ENCODE data around the gene KCNQ1.

Gene KCNQ1

GRCh38 chr11:2762451-2762850 lies 317.6 kb downstream of the KCNQ1 start:
- DNase-seq (ENCODE audit: low spot score) = no peak

DNA sequence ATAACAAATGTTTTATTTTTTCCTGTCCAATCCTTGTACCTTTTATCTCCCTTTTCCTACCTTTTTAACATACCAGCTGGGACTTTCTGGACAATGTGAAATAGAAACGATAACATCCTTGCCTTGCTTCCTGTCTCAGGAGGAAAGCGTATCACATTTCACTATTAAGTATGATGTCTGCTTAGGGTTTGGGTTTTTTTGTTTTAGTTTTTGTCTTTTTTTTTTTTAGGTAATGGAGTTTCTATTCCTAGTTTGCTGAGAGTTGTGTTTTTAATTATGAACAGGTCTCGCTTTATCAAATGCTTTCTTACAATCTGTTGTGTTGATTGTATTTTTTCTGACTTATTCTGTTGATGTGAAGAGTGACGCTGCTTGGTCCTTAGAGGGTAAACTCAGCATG lies 319.2 kb downstream of the KCNQ1 start:
- DNase-seq (ENCODE audit: low spot score) = no peak

GRCh38 chr11:2765491-2765890 lies 320.7 kb downstream of the KCNQ1 start:
- no peak for DNase-seq (ENCODE audit: low spot score)

DNA sequence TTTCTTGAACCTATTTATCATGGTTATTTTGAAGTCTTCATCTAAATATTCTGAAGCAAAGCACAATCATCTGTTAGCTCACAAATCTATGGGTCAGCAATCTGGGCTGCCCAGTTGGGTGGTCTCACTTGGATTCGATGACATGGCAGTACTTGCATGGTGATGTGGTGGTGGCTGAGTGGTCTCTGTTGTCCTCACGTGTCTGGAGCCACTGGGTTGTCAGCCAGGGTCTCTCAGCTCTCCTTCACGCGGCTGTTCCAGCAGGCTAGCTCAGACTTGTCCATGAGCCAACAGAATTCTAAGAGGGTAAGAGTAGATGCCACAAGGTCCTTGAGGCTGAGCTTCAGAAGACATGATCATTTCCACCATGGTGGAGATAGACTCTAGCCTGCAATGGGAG lies 321.4 kb downstream of the KCNQ1 start:
- DNase-seq (ENCODE audit: low spot score) = no peak

GRCh38 chr11:2767071-2767470 lies 322.3 kb downstream of the KCNQ1 start:
- no peak for DNase-seq (ENCODE audit: low spot score)

DNA sequence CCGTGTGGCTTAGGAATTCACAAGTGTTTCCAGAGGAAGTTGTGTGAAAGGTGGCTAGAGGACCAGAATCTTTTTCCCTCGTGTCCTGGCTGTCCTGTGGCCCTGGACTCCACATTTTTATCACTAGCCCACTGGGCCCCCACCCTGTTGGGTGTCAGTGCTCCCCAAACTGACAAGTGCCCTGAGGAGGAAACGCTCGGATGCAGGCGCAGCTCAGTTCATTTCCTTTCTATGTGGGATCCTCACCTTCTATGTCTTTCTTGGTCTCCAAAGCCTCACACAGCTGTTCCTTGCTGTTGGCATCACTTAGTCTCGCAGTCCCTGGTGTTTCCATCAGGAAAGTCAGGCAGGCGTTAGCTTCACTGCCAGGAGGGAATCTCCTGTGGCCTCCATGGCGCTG lies 323.0 kb downstream of the KCNQ1 start:
- no peak for DNase-seq (ENCODE audit: low spot score)

DNA sequence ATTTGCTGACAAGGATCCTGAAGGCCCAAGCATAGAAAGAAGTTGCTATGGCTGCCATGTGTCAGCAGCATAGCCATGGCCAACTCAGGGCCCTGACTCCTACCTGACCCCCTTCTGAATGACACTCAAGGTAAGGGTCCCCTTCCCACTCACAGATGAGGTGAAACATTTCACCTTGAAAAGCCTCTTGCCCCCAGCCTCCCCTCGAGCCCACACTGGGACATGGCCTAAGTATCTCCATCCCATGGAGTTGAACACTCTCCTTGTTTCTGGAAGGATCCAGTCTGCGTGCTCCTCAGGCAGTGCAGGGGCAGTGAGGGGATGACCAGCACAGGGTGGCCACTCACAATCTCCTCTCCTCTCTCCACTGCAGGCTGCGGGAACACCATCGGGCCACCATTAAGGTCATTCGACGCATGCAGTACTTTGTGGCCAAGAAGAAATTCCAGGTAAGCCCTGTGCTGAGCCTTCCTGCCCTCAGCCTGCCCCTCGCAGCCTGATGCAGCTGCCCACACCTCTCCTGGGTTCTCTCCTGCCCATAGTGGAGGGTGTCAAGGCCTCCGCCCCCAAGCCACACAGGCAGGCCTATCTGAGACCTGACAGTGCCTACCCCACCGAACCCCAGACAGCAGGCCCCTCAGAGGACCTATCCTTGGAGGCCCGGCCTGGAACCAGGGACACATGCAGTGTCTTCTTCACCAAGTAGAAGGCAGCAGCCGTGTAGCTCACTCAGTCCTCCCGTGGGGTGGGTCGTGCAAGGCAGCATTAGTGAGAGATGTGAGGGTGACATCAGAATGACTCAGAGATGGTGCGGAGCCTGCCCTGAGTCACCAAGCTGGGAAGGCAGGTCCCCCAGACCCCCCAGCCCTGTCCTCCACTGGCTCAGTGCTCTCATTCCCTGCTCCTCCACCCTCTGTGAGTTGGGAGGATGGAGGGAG lies 323.9 kb downstream of the KCNQ1 start:
- DNase-seq (ENCODE audit: low spot score) = peak; percentile 41

DNA sequence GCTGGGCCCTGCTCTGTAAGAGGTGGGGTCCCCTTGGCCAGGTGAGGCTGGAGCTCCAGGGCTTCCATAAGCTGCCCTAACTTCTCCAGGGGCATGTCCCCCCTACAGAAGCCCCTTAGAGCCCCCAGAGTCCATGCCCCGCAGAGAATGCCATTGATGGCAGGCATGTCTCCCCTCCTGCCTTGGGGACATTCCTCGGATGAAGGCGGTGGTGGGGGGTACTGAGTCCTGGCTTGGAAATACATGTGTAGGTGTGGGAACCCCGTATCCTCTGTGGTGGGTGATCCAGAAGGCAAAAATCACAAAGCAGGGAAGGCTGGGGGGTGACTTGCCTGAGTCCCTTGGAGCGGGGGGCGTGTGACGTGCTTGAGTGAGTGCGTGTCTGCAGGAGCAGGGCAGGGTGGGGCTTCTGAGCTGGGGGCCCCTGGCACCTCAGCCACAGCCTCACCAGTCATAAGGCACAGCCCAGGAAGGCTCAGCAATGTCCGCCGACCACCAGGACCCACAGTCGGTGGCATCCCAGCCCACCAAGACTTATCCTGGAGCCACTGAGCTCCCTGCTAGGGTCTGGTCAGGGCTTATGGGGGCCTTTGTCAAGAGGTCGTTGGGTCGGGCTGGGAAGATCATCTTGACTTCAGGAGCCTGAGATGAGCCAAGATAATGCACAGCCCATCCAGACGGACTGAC lies 324.7 kb downstream of the KCNQ1 start:
- no peak for DNase-seq (ENCODE audit: low spot score)

GRCh38 chr11:2770096-2770751 lies 325.4 kb downstream of the KCNQ1 start:
- no peak for DNase-seq (ENCODE audit: low spot score)

DNA sequence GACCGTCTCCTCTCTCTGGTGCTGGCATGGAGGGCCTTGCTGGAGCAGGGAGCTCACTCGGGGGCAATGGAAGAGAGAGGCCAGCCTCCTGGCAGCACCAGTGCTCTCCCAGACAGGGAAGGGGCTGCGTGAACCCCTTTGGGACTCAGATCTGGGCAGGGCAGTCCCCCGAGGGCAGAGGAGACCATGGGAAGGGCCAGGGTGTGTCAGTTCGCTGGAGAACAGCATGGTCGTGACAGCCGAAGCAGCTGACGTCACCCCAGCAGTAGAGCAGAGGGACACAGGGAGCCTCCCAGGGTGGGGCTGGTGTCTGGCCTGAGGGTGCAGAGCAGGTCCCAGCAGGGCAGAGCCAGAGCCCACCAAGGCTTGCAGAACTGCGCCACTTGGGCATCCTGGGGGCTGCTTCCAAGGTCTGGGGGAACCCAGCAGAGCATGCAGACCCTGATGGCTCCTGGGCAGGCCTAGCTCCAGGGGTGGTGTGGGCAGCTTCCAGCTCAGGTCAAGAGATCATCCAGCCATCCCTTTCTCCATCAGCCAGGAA lies 326.0 kb downstream of the KCNQ1 start:
- DNase-seq (ENCODE audit: low spot score) = peak; percentile 51

DNA sequence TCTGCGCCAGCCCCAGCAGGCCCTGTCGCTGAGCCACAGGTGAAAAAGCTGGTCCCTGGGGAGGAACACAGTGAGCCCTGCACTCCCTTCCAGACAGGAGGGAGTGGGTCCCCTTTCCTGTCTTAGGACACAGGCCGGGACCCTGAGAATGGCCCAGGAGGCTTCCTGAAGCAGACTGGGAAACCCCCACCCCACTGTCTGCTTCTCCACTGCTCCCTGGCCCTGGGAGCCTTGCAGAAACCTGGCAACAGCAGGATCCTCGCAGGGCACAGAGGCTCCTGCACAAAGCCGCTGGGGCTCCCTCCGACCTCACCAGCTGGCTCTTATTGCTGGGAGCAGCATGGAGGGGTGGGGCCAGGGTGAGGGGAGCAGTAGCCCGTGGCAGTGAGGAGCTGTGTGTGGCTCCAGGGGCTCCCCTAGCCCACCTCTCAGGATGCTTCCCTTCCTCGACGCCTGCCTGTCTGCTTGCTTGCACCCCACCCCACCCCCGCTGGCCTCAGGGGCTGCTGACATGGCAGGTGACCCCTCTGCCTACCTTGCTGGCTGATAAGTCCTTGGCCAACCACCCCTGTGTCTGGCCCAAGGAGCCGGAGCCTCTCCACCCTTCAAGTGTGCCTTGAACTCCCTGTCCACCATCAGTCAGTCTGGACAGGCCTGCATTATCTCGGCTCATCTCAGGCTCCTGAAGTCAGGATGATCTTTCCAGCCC lies 327.1 kb downstream of the KCNQ1 start:
- DNase-seq (ENCODE audit: low spot score) = no peak

DNA sequence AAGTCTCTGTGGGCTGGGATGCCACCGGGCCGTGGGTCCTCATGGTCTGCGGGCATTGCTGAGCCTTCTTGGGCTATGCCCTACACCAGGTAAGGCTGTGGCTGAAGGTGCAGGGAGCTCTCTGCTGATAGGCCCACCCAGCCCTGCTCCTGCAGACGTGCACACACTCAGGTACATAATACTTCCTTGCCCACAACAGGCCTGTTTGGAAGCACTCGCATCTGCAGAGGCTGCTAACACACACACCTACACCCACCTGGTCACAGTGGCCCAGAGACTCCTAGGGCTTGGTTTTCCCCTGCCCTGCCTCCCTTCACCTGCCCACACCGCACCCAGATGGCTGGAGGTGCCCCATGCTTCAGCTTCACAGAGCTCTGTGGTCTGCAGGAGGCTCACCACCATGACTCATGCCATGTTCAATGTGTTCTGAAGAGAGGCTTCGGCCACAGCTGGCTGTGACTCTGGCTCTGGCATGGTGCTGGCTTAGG lies 327.8 kb downstream of the KCNQ1 start:
- no peak for DNase-seq (ENCODE audit: low spot score)

DNA sequence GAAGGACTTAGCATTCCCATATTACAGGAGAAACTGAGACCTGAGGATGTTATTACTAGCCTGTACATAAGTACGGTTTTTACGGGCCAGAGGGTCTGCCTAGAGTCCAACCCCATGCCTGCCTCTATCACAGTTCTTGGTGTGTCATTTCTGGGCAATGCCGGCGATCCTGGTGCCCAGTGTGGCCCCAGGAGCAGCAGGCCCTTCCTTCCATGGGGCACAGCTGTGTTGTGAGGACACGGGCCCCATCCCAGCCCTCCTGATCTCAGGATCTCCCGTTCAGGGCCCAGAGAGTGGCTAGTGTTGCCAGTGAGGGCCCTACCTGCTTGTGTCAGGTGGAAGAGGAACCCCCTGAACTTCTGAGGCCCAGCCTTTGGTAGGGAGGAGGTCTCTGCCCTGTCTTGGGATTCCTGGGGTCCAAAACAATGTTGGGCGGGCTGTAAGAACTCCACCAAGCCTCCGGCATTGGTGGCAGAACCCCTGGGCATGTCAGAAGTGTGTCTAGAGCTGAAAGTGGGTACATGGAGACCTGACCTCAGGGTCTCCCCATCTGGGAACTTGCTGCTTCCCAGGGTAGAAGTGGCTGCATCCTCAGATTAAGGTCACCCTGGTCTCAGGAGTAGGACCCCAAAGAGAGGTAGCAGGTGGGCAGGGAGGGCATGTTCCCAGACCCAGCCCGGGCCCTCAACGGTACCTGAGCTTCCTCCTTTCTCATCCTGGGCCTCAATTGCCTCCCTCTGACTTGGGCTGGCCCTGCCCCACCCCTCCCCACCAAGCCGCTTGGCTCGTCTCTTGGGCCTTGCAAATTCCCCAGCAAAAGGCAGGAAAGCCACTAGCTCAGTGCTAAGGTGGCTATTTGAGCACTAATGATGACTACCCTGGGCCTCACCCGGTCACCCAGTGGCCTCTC lies 329.6 kb downstream of the KCNQ1 start:
- DNase-seq (ENCODE audit: low spot score) = no peak

DNA sequence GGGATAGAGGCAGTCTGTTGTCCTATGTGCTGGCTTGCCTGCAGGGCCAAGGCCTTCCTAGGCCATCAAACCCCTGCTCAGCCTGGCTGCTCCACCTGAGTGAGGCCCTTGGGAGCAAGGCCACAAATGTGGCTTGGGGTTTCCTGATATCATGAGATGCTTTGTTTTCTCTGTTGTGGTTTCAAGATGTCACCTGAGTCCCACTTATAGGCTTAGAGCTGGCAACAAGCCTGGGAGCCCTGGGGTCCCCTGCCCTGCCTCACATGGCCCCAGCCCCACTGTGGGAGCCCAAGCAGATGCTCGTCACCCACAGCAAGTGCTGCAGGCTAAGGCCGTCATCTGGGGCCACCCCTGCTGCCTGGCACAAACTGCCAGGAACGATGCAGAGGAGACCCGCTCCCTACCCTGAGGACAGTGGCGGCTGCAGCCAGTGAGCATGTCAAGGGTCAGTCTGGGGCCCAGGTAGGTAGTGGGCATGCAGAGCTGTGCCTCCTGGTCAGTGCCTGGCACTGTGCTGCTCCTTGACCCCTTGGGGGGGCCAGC lies 330.3 kb downstream of the KCNQ1 start:
- no peak for DNase-seq (ENCODE audit: low spot score)

DNA sequence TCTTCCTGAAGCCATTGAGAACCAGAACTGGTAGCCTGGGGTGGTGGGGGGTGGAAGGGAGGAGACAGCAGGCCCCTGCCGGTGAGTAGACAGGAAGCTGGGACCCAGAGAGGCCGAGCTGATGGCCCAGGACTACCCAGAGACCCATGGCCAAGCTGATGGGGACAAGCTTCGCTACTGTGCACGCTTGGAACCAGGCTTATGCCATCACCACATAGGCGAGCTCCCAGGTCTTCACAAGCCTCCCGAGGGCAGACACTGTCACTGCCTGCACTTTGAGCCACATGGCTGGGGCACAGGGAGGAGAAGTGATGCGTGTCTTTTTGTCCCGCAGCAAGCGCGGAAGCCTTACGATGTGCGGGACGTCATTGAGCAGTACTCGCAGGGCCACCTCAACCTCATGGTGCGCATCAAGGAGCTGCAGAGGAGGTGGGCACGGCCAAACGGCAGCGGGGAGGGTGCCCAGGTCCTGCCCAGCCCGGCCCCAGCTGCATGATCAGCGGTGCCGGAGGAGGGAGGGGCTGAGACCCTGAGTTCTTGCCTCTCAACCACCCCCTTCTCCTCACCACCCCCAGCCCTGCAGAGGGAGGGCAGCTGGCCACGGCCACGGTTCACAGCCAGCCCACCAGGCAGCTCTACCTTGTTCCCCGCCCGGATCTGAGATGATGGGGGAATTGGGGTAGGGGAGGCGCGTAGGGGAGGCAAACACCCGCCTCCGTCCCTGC lies 331.0 kb downstream of the KCNQ1 start:
- no peak for DNase-seq (ENCODE audit: low spot score)

GRCh38 chr11:2776351-2777061 lies 331.7 kb downstream of the KCNQ1 start:
- DNase-seq (ENCODE audit: low spot score) = no peak

DNA sequence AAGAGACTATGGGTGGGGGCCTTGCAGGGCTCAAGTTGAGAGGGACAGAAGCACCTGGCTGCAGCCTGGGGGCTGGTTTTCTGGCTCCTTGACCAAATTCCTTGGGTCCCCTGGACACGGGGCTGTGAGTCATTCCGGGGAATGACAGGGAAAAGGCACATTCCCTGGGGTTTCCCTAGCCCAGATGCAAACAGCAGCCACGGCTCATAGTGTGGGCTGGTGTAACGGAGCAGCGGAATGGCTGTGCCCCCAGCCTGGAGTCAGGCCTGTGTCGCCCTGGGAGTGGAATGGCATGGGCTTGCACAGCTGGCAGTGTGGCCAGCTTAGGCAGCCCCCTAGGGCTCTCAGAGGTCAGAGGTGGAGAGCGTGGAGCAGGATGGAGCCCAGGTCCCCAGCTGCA lies 332.6 kb downstream of the KCNQ1 start:
- no peak for DNase-seq (ENCODE audit: low spot score)

DNA sequence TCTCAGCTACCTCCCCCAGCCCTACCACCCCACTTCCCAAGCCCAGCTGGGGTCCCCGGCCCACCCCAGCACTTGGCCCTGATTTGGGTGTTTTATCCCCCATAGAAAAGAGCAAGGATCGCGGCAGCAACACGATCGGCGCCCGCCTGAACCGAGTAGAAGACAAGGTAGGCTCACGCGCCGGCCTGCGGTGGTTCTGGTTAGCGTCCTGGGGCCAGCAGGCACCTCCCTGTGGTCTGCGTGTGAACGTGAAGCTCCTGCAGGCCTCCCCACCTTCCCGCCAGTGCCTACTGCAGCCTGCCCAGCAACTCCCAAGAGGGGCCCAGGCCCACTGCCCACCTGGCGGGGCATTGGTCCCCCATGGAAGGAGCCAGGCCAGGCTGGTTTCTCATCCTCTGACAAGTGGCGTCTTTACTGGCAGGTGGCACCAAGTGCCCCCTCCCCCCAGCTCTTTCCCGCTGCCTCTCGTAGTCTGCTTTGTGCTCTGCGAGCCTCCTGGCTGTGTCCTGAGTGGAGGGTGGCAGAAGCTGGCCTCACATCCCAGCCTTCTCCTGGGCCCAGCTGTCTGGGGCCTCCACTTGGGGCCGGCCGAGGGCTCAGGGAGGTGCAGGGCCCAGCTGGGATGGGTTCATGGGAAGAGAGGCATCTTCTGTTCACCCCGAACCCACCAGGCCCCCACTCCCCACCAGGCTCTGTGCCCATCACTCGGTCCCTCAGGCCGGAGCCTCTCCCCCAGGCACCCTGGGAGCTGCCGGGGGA lies 333.2 kb downstream of the KCNQ1 start:
- peak; percentile 59 for DNase-seq (ENCODE audit: low spot score)
